ENCODE data around the gene SLC39A13. TPM values are rescaled to one million over a fixed set of nuclear protein-coding genes. Genes with fewer than 3 reads are reported as not detected.

The SLC39A13 gene
- 37.7 TPM for total RNA-seq
- polyA plus RNA-seq (ENCODE audit: insufficient read depth in 1 of 8, insufficient read length in 8 of 8, low replicate concordance in 1 of 8), result 10 to 100 TPM; 36.2 to 46.5 (median 42.5) TPM
- long read RNA-seq, donor 1, partial matches to known transcripts, result 0 of 1 reads
- long read RNA-seq, donor 1, other reads (novel, unspliced or antisense), result 0 of 1 reads
- long read RNA-seq, donor 2, result 0 reads
- long read RNA-seq, donor 3, partial matches to known transcripts, result 76 of 174 reads
- long read RNA-seq, donor 3, other reads (novel, unspliced or antisense), result 96 of 174 reads
- long read RNA-seq, donor 4, partial matches to known transcripts, result 0 of 5 reads
- long read RNA-seq, donor 4, other reads (novel, unspliced or antisense), result 5 of 5 reads
- long read RNA-seq, donor 5, partial matches to known transcripts, result 13 of 39 reads
- long read RNA-seq, donor 5, other reads (novel, unspliced or antisense), result 23 of 39 reads
- long read RNA-seq, donor 6, partial matches to known transcripts, result 0 of 15 reads
- long read RNA-seq, donor 6, other reads (novel, unspliced or antisense), result 12 of 15 reads
- long read RNA-seq, donor 7, partial matches to known transcripts, result 0 of 9 reads
- long read RNA-seq, donor 7, other reads (novel, unspliced or antisense), result 8 of 9 reads
- long read RNA-seq, donor 8, result 0 reads
- long read RNA-seq, donor 9, partial matches to known transcripts, result 8 of 15 reads
- long read RNA-seq, donor 9, other reads (novel, unspliced or antisense), result 7 of 15 reads
- long read RNA-seq, donor 10, partial matches to known transcripts, result 0 of 8 reads
- long read RNA-seq, donor 10, other reads (novel, unspliced or antisense), result 7 of 8 reads
- long read RNA-seq, donor 11, partial matches to known transcripts, result 0 of 15 reads
- long read RNA-seq, donor 11, other reads (novel, unspliced or antisense), result 13 of 15 reads

DNA sequence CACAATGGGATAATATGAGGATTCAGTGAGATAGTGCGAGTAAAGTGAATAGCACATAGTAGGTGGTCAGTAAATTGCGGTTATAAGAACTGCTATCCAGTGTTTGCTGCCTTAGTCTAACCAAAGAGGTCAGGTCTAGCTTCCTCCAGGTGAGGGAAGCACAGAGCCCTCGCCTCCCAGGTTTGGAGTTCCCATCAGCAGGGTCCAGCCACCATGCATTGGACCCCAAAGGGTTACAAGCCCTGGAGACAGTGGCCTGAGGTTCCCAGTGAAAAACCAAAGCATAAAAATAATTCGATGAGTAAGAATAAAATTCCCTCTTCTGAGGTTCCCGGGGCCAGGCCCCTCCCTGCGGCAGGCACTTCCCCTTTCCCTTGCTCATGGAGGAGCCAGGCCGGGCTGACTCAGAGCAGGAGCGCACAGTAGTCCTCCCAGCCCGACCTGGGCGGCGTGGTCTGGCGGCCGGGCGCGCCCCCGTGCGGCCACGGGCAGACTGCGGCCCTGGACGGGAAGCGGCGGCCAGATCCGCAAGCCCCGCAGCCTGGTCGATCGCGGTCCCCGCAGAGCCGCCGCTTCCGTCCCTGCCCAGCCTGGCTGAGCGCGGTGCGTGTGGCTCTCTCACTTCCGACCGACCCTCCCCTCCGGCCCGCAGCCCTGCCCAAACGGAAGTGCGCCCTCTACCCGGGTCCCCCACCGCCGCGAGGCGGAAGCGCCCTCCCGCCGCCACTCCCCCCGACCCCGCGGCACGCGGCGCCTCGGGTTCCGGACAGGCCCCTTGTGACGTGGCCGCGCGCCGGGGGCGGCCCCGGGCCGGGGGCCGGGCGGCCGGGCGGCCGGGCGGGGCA lies at the start of gene SLC39A13:
TSS of gene SLC39A13 (plus strand) at position 845 of the 845 bp plus-strand sequence. CDS start 1,505 bp downstream, outside the sequence.
- Histone ChIP-seq H3K4me3 (ENCODE audit: low read length) (peak within 1 kb of the TSS; percentile 86), H3K9me3 (replicated peaks; ENCODE audit: control insufficient read depth, low read depth, low read length) (no peaks in the 10 kb centered on the region), H3K27ac (ENCODE audit: low read length) (peak within 1 kb of the TSS; percentile 97), H3K27me3 (ENCODE audit: control insufficient read depth, insufficient read depth, low read length) (no peaks in the 10 kb centered on the region), H3K36me3 (ENCODE audit: control insufficient read depth, insufficient read depth, low read length) (peaks cover 22% of the 10 kb centered on the region), H3K4me1 (ENCODE audit: control insufficient read depth, insufficient read depth, low read length) (peaks cover 41% of the 10 kb centered on the region)
- DNase-seq, result peak; percentile 98
- under 1% methylated on average over 64 of the region's 70 CpGs for WGBS (ENCODE audit: insufficient coverage)

GRCh38 chr11:47358731-47359051 lies 49.7 kb upstream of the SLC39A13 start:
- H3K27me3 ChIP-seq (ENCODE audit: control insufficient read depth, insufficient read depth, low read length), result no peaks in the 10 kb centered on the region
- peaks cover 5% of the 10 kb centered on the region for H3K4me1 ChIP-seq (ENCODE audit: control insufficient read depth, insufficient read depth, low read length)
- no peaks in the 10 kb centered on the region for H3K36me3 ChIP-seq (ENCODE audit: control insufficient read depth, insufficient read depth, low read length)
- WGBS (ENCODE audit: insufficient coverage), result 71% methylated on average over 13 of the region's 14 CpGs
- no peak overlapping the region for H3K4me3 ChIP-seq (ENCODE audit: low read length)
- no peaks in the 10 kb centered on the region for H3K9me3 ChIP-seq (replicated peaks; ENCODE audit: control insufficient read depth, low read depth, low read length)
- H3K27ac ChIP-seq (ENCODE audit: low read length), result no peak overlapping the region
- no peak for DNase-seq

GRCh38 chr11:47359162-47359561 lies 49.2 kb upstream of the SLC39A13 start:
- H3K9me3 ChIP-seq (replicated peaks; ENCODE audit: control insufficient read depth, low read depth, low read length), result no peaks in the 10 kb centered on the region
- WGBS (ENCODE audit: insufficient coverage), result 72% methylated on average over 5 of the region's 7 CpGs
- no peaks in the 10 kb centered on the region for H3K36me3 ChIP-seq (ENCODE audit: control insufficient read depth, insufficient read depth, low read length)

DNA sequence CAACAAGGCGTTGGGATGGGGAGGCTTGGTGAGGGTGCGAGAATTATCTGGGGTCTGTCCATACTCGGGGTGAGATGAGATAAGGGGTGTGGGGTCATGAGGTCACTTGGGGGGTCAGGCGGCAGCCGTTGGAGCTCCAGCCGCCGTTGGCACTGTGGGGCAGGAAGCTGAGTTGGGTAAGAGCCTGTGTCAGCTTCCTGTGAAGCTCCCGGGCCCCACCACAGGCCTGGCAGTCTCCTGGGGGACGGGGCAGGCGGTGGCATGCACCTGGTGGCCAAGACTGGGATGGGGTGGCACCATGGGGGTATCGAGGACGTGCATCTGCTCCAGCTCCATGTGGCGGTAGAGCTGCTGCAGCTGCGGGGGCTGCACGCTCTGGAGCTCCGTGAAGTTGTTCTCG lies 48.8 kb upstream of the SLC39A13 start:
- Histone ChIP-seq H3K4me1 (ENCODE audit: control insufficient read depth, insufficient read depth, low read length) (peaks cover 4% of the 10 kb centered on the region), H3K4me3 (ENCODE audit: low read length) (no peak overlapping the region), H3K27me3 (ENCODE audit: control insufficient read depth, insufficient read depth, low read length) (no peaks in the 10 kb centered on the region), H3K9me3 (replicated peaks; ENCODE audit: control insufficient read depth, low read depth, low read length) (no peaks in the 10 kb centered on the region), H3K27ac (ENCODE audit: low read length) (no peak overlapping the region), H3K36me3 (ENCODE audit: control insufficient read depth, insufficient read depth, low read length) (no peaks in the 10 kb centered on the region)
- WGBS (ENCODE audit: insufficient coverage), result 70% methylated on average over 17 of the region's 17 CpGs
- no peak for DNase-seq

More at GRCh38 chr11:47359162-47359561, 49.2 kb upstream of the SLC39A13 start:
- Histone ChIP-seq H3K4me3 (ENCODE audit: low read length) (no peak overlapping the region), H3K27me3 (ENCODE audit: control insufficient read depth, insufficient read depth, low read length) (no peaks in the 10 kb centered on the region), H3K4me1 (ENCODE audit: control insufficient read depth, insufficient read depth, low read length) (peaks cover 5% of the 10 kb centered on the region), H3K27ac (ENCODE audit: low read length) (no peak overlapping the region)
- DNase-seq, result no peak

- Histone ChIP-seq H3K36me3 (ENCODE audit: control insufficient read depth, insufficient read depth, low read length) (no peaks in the 10 kb centered on the region), H3K27me3 (ENCODE audit: control insufficient read depth, insufficient read depth, low read length) (no peaks in the 10 kb centered on the region), H3K9me3 (replicated peaks; ENCODE audit: control insufficient read depth, low read depth, low read length) (no peaks in the 10 kb centered on the region), H3K4me1 (ENCODE audit: control insufficient read depth, insufficient read depth, low read length) (peaks cover 2% of the 10 kb centered on the region), H3K4me3 (ENCODE audit: low read length) (no peak overlapping the region), H3K27ac (ENCODE audit: low read length) (no peak overlapping the region)
- 100% methylated on average over 3 of the region's 15 CpGs for WGBS (ENCODE audit: insufficient coverage)
- DNase-seq, result no peak
Measured at GRCh38 chr11:47360341-47360740, 48.0 kb upstream of the SLC39A13 start.

- Histone ChIP-seq H3K36me3 (ENCODE audit: control insufficient read depth, insufficient read depth, low read length) (no peaks in the 10 kb centered on the region), H3K27me3 (ENCODE audit: control insufficient read depth, insufficient read depth, low read length) (no peaks in the 10 kb centered on the region), H3K27ac (ENCODE audit: low read length) (no peak overlapping the region), H3K9me3 (replicated peaks; ENCODE audit: control insufficient read depth, low read depth, low read length) (no peaks in the 10 kb centered on the region), H3K4me1 (ENCODE audit: control insufficient read depth, insufficient read depth, low read length) (no peaks in the 10 kb centered on the region), H3K4me3 (ENCODE audit: low read length) (no peak overlapping the region)
- no peak for DNase-seq
- WGBS (ENCODE audit: insufficient coverage), result 84% methylated on average over 7 of the region's 13 CpGs
Measured at GRCh38 chr11:47361419-47361818, 47.0 kb upstream of the SLC39A13 start.

DNA sequence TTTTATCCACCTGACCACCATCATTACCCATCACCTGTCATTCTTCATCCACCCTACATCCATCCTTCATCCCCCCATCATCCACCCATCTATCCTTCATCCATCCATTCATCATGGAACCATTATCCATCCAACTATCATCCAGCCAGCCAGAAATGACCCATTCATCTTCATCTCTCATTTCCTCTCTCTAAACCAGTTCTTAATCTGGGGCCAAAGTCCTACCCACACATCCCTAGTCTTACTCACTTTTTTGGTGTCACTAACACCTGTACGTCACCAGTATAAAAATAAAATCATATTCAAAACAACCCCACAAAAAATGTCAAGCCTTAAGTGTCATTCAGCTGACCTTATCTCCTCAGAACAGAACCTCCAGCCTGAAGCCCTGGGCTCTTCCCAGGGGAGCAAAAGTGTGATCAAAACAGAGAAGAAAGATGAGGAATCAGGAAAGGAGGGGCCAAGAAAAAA lies 42.3 kb upstream of the SLC39A13 start:
- no peak overlapping the region for H3K27ac ChIP-seq (ENCODE audit: low read length)
- H3K36me3 ChIP-seq (ENCODE audit: control insufficient read depth, insufficient read depth, low read length), result no peaks in the 10 kb centered on the region
- no peaks in the 10 kb centered on the region for H3K9me3 ChIP-seq (replicated peaks; ENCODE audit: control insufficient read depth, low read depth, low read length)
- no peaks in the 10 kb centered on the region for H3K4me1 ChIP-seq (ENCODE audit: control insufficient read depth, insufficient read depth, low read length)
- no peaks in the 10 kb centered on the region for H3K27me3 ChIP-seq (ENCODE audit: control insufficient read depth, insufficient read depth, low read length)
- no peak for DNase-seq
- H3K4me3 ChIP-seq (ENCODE audit: low read length), result no peak overlapping the region
- WGBS (ENCODE audit: insufficient coverage), result no CpG with 5 or more reads among the region's 1 CpG

- Histone ChIP-seq H3K36me3 (ENCODE audit: control insufficient read depth, insufficient read depth, low read length) (no peaks in the 10 kb centered on the region), H3K4me3 (ENCODE audit: low read length) (no peak overlapping the region), H3K9me3 (replicated peaks; ENCODE audit: control insufficient read depth, low read depth, low read length) (no peaks in the 10 kb centered on the region), H3K27me3 (ENCODE audit: control insufficient read depth, insufficient read depth, low read length) (no peaks in the 10 kb centered on the region), H3K27ac (ENCODE audit: low read length) (no peak overlapping the region), H3K4me1 (ENCODE audit: control insufficient read depth, insufficient read depth, low read length) (no peaks in the 10 kb centered on the region)
- no peak for DNase-seq
- 100% methylated on average over 1 of the region's 3 CpGs for WGBS (ENCODE audit: insufficient coverage)
Measured at GRCh38 chr11:47369676-47370075, 38.7 kb upstream of the SLC39A13 start.

DNA sequence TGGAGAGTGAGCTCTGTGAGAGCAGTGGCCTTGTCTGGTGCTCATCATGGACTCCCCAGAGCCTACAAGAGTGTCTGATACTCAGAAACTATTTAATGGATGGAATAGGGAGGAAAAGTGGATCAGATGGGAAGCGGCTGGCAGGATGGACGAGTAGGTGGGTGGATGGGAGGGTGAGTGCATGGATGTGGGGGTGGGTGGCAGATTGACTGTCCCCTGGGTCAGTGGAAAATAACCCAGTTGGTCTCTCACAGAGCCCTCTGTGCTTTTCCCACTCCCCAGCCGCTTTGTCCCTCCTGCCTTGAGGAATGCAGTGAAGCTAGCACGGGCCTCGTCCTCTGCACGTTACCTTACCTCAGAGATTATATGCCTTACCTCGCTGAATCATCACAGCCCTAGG lies 36.0 kb upstream of the SLC39A13 start:
- Histone ChIP-seq H3K4me3 (ENCODE audit: low read length) (no peak overlapping the region), H3K27ac (ENCODE audit: low read length) (no peak overlapping the region), H3K4me1 (ENCODE audit: control insufficient read depth, insufficient read depth, low read length) (peaks cover 2% of the 10 kb centered on the region), H3K9me3 (replicated peaks; ENCODE audit: control insufficient read depth, low read depth, low read length) (no peaks in the 10 kb centered on the region), H3K36me3 (ENCODE audit: control insufficient read depth, insufficient read depth, low read length) (no peaks in the 10 kb centered on the region), H3K27me3 (ENCODE audit: control insufficient read depth, insufficient read depth, low read length) (no peaks in the 10 kb centered on the region)
- WGBS (ENCODE audit: insufficient coverage), result 80% methylated on average over 1 of the region's 7 CpGs
- DNase-seq, result no peak
